H1 (cell line): Measurements from ENCODE around the gene SRI. TPM values are rescaled to one million over a fixed set of nuclear protein-coding genes. Genes with fewer than 3 reads are reported as not detected.

Source experiments
- CTCF ChIA-PET: fragments of 300-600 bp; sonication (Branson Sonifier 250); formaldehyde crosslinking; loops from one replicate; lab custom pipeline; 2021; ENCODE audit not compliant: partially characterized antibody; lab: Charles Lee
- POLR2A ChIA-PET: fragments of 300-600 bp; sonication (Branson Sonifier 250); formaldehyde crosslinking; loops from one replicate; lab custom pipeline; 2021; ENCODE audit warnings: inconsistent platforms; ENCODE audit not compliant: partially characterized antibody; lab: Charles Lee
- DNase-seq, 2 experiments: peaks; one replicate each; pipeline versions ENCODE4 v3.0.0 to v3.0.0-alpha.2; 2010 to 2022; ENCODE audit warnings: low spot score in 2 of 2, low read depth in 1 of 2, mixed read lengths in 1 of 2
- FAIRE-seq: peaks from 2 replicates; lab custom pipeline; 2011; peaks lifted over from hg19 to GRCh38; lab: Jason Lieb, UNC
- H2AFZ ChIP-seq: 2 replicates; pipeline ENCODE4 v1.8.1; 2012; ENCODE audit warnings: low read length, inconsistent platforms
- H2AK5ac ChIP-seq: 2 replicates; pipeline ENCODE4 v1.6.1; 2013; ENCODE audit warnings: low read depth, low read length
- H2BK120ac ChIP-seq: replicated peaks from 2 replicates; pipeline ENCODE3; 2013; ENCODE audit warnings: low read depth, low read length, inconsistent platforms
- H2BK12ac ChIP-seq: 2 replicates; pipeline ENCODE4 v1.6.1; 2013; ENCODE audit warnings: low read depth, low read length
- H2BK15ac ChIP-seq: 2 replicates; pipeline ENCODE4 v1.6.1; 2013; ENCODE audit warnings: low read length
- H2BK20ac ChIP-seq: 2 replicates; pipeline ENCODE4 v1.6.1; 2013; ENCODE audit warnings: low read length
- H2BK5ac ChIP-seq: 2 replicates; pipeline ENCODE4 v1.6.1; 2013; ENCODE audit warnings: low read depth, low read length
- H3K14ac ChIP-seq: 2 replicates; pipeline ENCODE4 v1.6.1; 2013; ENCODE audit warnings: inconsistent platforms; ENCODE audit not compliant: insufficient read length
- H3K18ac ChIP-seq: 2 replicates; pipeline ENCODE4 v1.6.1; 2013; ENCODE audit warnings: low read length; ENCODE audit errors: extremely low read depth
- H3K23ac ChIP-seq: 2 replicates; pipeline ENCODE4 v1.6.1; 2013; ENCODE audit warnings: inconsistent platforms; ENCODE audit not compliant: insufficient read length
- H3K23me2 ChIP-seq: 2 replicates; pipeline ENCODE4 v1.6.1; 2013; ENCODE audit warnings: low read depth, low read length
- H3K27ac ChIP-seq: 2 replicates; pipeline ENCODE4 v1.6.1; 2011; ENCODE audit warnings: low read depth, low read length, inconsistent platforms
- H3K27me3 ChIP-seq, 4 experiments: replicated peaks in 1 of 4; 1 replicate in 1 of 4; 2 replicates in 3 of 4; pipeline versions ENCODE4 v1.6.1 to v1.8.1; 2011 to 2013; ENCODE audit warnings: low read length in 3 of 4, mild to moderate bottlenecking in 3 of 4, inconsistent platforms in 2 of 4, mixed read lengths in 2 of 4, moderate library complexity in 1 of 4; ENCODE audit not compliant: control insufficient read depth in 3 of 4, insufficient read depth in 3 of 4; ENCODE audit errors: extremely low read depth in 1 of 4
- H3K36me3 ChIP-seq, 4 experiments: 2 replicates each; pipeline versions ENCODE4 v1.6.1 to v1.8.1; 2011 to 2013; ENCODE audit warnings: mild to moderate bottlenecking in 4 of 4, low read length in 3 of 4, moderate library complexity in 2 of 4, control low read depth in 1 of 4, inconsistent platforms in 1 of 4; ENCODE audit not compliant: insufficient read depth in 4 of 4, control insufficient read depth in 2 of 4
- H3K4ac ChIP-seq: replicated peaks from 2 replicates; pipeline ENCODE3; 2013; ENCODE audit warnings: low read length, low read depth, mixed read lengths, inconsistent platforms; ENCODE audit not compliant: insufficient read length
- H3K4me1 ChIP-seq, 4 experiments: replicated peaks in 1 of 4; 1 replicate in 1 of 4; 2 replicates in 3 of 4; pipeline versions ENCODE4 v1.6.1 to v1.8.1; 2011 to 2013; ENCODE audit warnings: low read length in 3 of 4, inconsistent platforms in 2 of 4, mixed read lengths in 1 of 4; ENCODE audit not compliant: insufficient read depth in 4 of 4, control insufficient read depth in 3 of 4
- H3K4me2 ChIP-seq, 2 experiments: 2 replicates each; pipeline versions ENCODE4 v1.6.1 to v1.8.1; 2011 to 2013; ENCODE audit warnings: low read depth in 2 of 2, low read length in 2 of 2, control low read depth in 1 of 2, inconsistent platforms in 1 of 2, mild to moderate bottlenecking in 1 of 2; ENCODE audit not compliant: insufficient read depth in 1 of 2
- H3K4me3 ChIP-seq, 4 experiments: fragments of 200-600, 300-600 bp in 1 of 4; sonication (generic), shearing (Covaris generic), sonication (Bioruptor Twin) in 1 of 4; 2 replicates each; pipeline versions ENCODE4 v1.5.1 to v1.8.1; 2011 to 2016; ENCODE audit warnings: low read length in 4 of 4, low read depth in 3 of 4, control low read depth in 2 of 4, inconsistent platforms in 2 of 4, mild to moderate bottlenecking in 2 of 4, mixed read lengths in 1 of 4, moderate library complexity in 1 of 4; ENCODE audit not compliant: insufficient read depth in 2 of 4; ENCODE audit errors: extremely low read depth in 1 of 4
- H3K56ac ChIP-seq: replicated peaks from 2 replicates; pipeline ENCODE3; 2013; ENCODE audit warnings: low read depth, mild to moderate bottlenecking, mixed read lengths, low read length, inconsistent platforms; ENCODE audit not compliant: insufficient read length
- H3K79me1 ChIP-seq: 2 replicates; pipeline ENCODE4 v1.6.1; 2013; ENCODE audit warnings: low read depth, low read length, control low read depth
- H3K79me2 ChIP-seq, 2 experiments: 2 replicates each; pipeline versions ENCODE4 v1.6.1 to v1.8.1; 2012 to 2013; ENCODE audit warnings: low read length in 2 of 2, mild to moderate bottlenecking in 2 of 2, inconsistent platforms in 1 of 2; ENCODE audit not compliant: insufficient read depth in 2 of 2, control insufficient read depth in 1 of 2
- H3K9ac ChIP-seq, 4 experiments: replicated peaks in 1 of 4; 1 replicate in 1 of 4; 2 replicates in 3 of 4; pipeline versions ENCODE4 v1.6.1 to v1.8.1; 2011 to 2013; ENCODE audit warnings: low read depth in 3 of 4, low read length in 3 of 4, control low read depth in 2 of 4, mild to moderate bottlenecking in 2 of 4, moderate library complexity in 2 of 4, inconsistent platforms in 1 of 4; ENCODE audit errors: extremely low read depth in 1 of 4
- H3K9me3 ChIP-seq, 2 experiments: 2 replicates each; pipeline versions ENCODE4 v1.6.1 to v1.8.1; 2012 to 2013; ENCODE audit warnings: mild to moderate bottlenecking in 2 of 2, moderate library complexity in 2 of 2, control low read depth in 1 of 2, inconsistent platforms in 1 of 2, low read depth in 1 of 2, low read length in 1 of 2, mixed read lengths in 1 of 2; ENCODE audit not compliant: insufficient read depth in 2 of 2
- H4K20me1 ChIP-seq, 2 experiments: replicated peaks in 1 of 2; 2 replicates each; pipeline versions ENCODE3 to v1.8.1; 2011 to 2013; ENCODE audit warnings: inconsistent platforms in 2 of 2, low read length in 2 of 2, mild to moderate bottlenecking in 1 of 2; ENCODE audit not compliant: insufficient read depth in 2 of 2, control insufficient read depth in 1 of 2
- H4K5ac ChIP-seq: 2 replicates; pipeline ENCODE4 v1.6.1; 2013; ENCODE audit warnings: low read length, low read depth, mixed read lengths, inconsistent platforms; ENCODE audit not compliant: insufficient read length
- H4K8ac ChIP-seq: 2 replicates; pipeline ENCODE4 v1.8.0; 2013; ENCODE audit warnings: mild to moderate bottlenecking, moderate library complexity, low read length, inconsistent platforms; ENCODE audit not compliant: insufficient read depth; ENCODE audit errors: extremely low read depth
- H4K91ac ChIP-seq: replicated peaks from 2 replicates; pipeline ENCODE3; 2013; ENCODE audit warnings: low read length, mixed read lengths, inconsistent platforms; ENCODE audit not compliant: insufficient read length
- CHD1 ChIP-seq: IDR thresholded peaks from 2 replicates; pipeline ENCODE4 v1.6.1; 2012; ENCODE audit warnings: low read depth, low read length, improper control_type of control experiment
- EZH2 ChIP-seq: fragments of 200-600 bp; sonication (generic); IDR thresholded peaks from 2 replicates; pipeline ENCODE4 v1.7.1; 2012; ENCODE audit warnings: low read depth, mild to moderate bottlenecking, moderate library complexity, low read length, inconsistent platforms; ENCODE audit not compliant: severe bottlenecking
- SIN3A ChIP-seq, 2 experiments: IDR thresholded peaks in 1 of 2; conservative IDR thresholded peaks in 1 of 2; 2 replicates each; pipeline ENCODE4 v1.6.1; 2011 to 2012; ENCODE audit warnings: low read length in 2 of 2, improper control_type of control experiment in 1 of 2, low read depth in 1 of 2, mild to moderate bottlenecking in 1 of 2
- TAF7 ChIP-seq: optimal IDR thresholded peaks from 2 replicates; pipeline ENCODE3; 2011; ENCODE audit warnings: low read depth, mild to moderate bottlenecking, inconsistent platforms, low read length, moderate library complexity, borderline replicate concordance
- WGBS, 2 experiments: shearing (Covaris generic) in 1 of 2; methylation state at CpG; one replicate each; pipeline versions ENCODE4 v1.1.6 to v1.1.7; 2013 to 2015; ENCODE audit warnings: low lambda C conversion rate in 2 of 2, mixed read lengths in 2 of 2, inconsistent platforms in 1 of 2, low coverage in 1 of 2, missing lambda C conversion rate in 1 of 2; ENCODE audit not compliant: insufficient replicate concordance in 2 of 2, insufficient coverage in 1 of 2, insufficient read length in 1 of 2; ENCODE audit errors: extremely low coverage in 1 of 2, missing lambda C conversion rate in 1 of 2; 5-methylcytosine and 5-hydroxymethylcytosine counted together
- polyA plus RNA-seq, 7 experiments: library from polyadenylated mRNA; depleted of rRNA in 3 of 7; stranded (reverse) in 5 of 7; unstranded in 2 of 7; fragments of >200 nt in 5 of 7; fragments of 200-250 nt in 2 of 7; gene quantifications; 1 replicate in 5 of 7; 2 replicates in 1 of 7; 4 replicates in 1 of 7; pipeline versions ENCODE4 v1.2.1 to v1.2.3, GENCODE V29; 2011 to 2013; ENCODE audit warnings: missing spikeins in 2 of 7, mixed read lengths in 2 of 7
- total RNA-seq: library from RNA; stranded (reverse); fragmentation: NEBNext Ultra II Directional; extraction: Animal tissue kit (Norgen Biotek cat#: 25700); gene quantifications from 2 replicates; pipeline ENCODE4 v1.2.1, GENCODE V29; 2021

SRI gene
- total and polyA plus RNA-seq, 2 of the 8 experiments (the other 6 are each of a cell fraction or from before 2014, with no cell fraction given) = 118 to 170 TPM

GRCh38 chr7:88267421-88267820, 47.6 kb upstream of the SRI start:
- no peaks in the 10 kb centered on the region; the same call in 1 of the 2 replicates for H3K23me2 ChIP-seq
- no peak overlapping the region for H3K4me3 ChIP-seq
- POLR2A ChIA-PET = no interaction called here
- TF ChIP-seq EZH2 (no peak), CHD1 (no peak), SIN3A (conservative IDR thresholded peaks at IDR 0.05 in 1 of 2, IDR thresholded peaks at IDR 0.05 in 1 of 2; ENCODE audit: low read depth in 1 of 2, low read length in 2 of 2) (no peak), TAF7 (no peak)
- H3K18ac ChIP-seq = no peak overlapping the region
- no peaks in the 10 kb centered on the region for H3K4me1 ChIP-seq
- H2AK5ac ChIP-seq = no peak overlapping the region
- no peak overlapping the region for H2BK15ac ChIP-seq
- no peak overlapping the region for H3K14ac ChIP-seq
- no peaks in the 10 kb centered on the region for H3K79me1 ChIP-seq
- no peak overlapping the region for H4K5ac ChIP-seq
- no peak overlapping the region for H3K27ac ChIP-seq
- H3K36me3 ChIP-seq = no peaks in the 10 kb centered on the region
- no peak overlapping the region for H4K91ac ChIP-seq
- H2BK20ac ChIP-seq = no peak overlapping the region
- no peak overlapping the region for H3K4ac ChIP-seq
- H4K8ac ChIP-seq = no peak overlapping the region
- H2BK12ac ChIP-seq = no peak overlapping the region
- DNase-seq = no peak
- CTCF ChIA-PET = interaction anchor here (0.6 kb wide), 1 partner anchor 92 kb away, joined by 3 read pairs; no protein-coding TSS in a partner anchor
- peaks cover 0 to 1% (median 0%) of the 10 kb centered on the region in 4 experiments; a peak in 1 of 7 replicates for H3K27me3 ChIP-seq
- no peaks in the 10 kb centered on the region for H3K9me3 ChIP-seq
- no peak overlapping the region for H2BK120ac ChIP-seq
- WGBS, 2 experiments = 95 to 100% methylated on average over 4 of the region's 4 CpGs
- no peak overlapping the region for H2BK5ac ChIP-seq
- no peak overlapping the region for H3K4me2 ChIP-seq
- no peak for FAIRE-seq
- no peak overlapping the region for H3K56ac ChIP-seq
- H3K79me2 ChIP-seq = no peaks in the 10 kb centered on the region
- H2AFZ ChIP-seq = no peak overlapping the region
- no peak overlapping the region for H3K9ac ChIP-seq
- no peak overlapping the region for H3K23ac ChIP-seq
- no peaks in the 10 kb centered on the region for H4K20me1 ChIP-seq
